ENCODE data around the gene PLCL1.

The PLCL1 gene

DNA sequence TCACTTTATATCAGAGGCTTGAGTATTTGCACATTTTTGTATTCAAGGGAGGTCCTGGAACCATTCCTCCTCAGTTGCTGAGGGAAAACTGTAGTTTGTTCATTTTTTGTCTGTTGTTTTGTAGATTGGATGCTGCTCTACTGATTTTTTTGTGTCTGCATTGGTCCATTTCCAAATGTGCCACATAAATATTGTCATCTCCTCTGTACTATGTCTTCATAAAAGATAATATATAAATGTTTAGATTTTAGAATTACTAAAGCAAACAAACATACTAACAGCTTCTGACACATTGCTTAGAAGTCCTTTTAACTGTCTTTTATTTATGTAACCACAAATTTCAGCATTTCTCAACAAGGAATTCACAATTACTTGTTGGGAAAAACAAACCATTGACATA lies 356.8 kb downstream of the PLCL1 start:
- TF ChIP-seq, protein P1, sequence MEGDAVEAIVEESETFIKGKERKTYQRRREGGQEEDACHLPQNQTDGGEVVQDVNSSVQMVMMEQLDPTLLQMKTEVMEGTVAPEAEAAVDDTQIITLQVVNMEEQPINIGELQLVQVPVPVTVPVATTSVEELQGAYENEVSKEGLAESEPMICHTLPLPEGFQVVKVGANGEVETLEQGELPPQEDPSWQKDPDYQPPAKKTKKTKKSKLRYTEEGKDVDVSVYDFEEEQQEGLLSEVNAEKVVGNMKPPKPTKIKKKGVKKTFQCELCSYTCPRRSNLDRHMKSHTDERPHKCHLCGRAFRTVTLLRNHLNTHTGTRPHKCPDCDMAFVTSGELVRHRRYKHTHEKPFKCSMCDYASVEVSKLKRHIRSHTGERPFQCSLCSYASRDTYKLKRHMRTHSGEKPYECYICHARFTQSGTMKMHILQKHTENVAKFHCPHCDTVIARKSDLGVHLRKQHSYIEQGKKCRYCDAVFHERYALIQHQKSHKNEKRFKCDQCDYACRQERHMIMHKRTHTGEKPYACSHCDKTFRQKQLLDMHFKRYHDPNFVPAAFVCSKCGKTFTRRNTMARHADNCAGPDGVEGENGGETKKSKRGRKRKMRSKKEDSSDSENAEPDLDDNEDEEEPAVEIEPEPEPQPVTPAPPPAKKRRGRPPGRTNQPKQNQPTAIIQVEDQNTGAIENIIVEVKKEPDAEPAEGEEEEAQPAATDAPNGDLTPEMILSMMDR (conservative IDR thresholded peaks at IDR 0.05; ENCODE audit: low read depth, low read length) = no peak
- H3K4me3 ChIP-seq (ENCODE audit: low read depth, low read length) = no peak overlapping the region
- DNase-seq (ENCODE audit: low read depth) = no peak

DNA sequence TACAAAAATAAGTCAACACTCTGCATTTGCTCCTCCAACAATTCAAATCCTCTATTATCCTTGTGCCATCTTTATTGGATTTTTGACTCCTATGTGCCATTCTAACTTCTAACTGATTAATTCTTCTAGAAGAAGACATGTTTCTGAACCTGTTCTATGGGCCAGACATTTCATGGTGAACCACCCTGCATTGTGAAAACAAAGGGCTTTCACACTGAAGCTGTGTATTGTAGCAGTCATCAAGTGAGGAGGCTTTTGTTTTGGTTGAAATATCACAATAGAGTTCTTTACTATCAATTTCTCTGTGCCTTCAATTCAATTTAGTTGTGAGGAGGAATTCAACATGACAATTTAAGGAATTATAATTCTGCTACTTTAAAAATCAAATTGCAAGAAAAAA lies 357.9 kb downstream of the PLCL1 start:
- no peak for DNase-seq (ENCODE audit: low read depth)
- no peak overlapping the region for H3K4me3 ChIP-seq (ENCODE audit: low read depth, low read length)
- TF ChIP-seq, protein P1 (conservative IDR thresholded peaks at IDR 0.05; ENCODE audit: low read depth, low read length) = no peak

DNA sequence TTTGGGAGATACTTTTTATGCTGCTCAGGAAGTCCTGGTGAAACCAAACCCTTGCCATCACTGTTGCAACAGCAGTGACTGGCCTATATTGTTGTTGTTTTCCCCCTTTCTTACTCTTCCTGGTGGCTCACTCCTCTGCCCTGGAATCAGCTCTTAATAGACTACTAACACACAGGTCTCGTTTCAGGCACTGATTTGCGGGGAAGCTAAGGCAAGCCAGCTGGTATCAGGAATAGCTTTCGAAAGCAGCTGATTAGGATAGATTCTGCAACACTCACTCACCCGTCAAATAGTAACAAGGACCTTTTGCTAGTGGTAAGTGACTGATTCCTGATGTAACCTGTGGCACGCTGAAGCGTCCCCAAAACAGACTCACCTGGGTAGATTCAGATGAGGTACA lies 360.4 kb downstream of the PLCL1 start:
- TF ChIP-seq, protein P1 (conservative IDR thresholded peaks at IDR 0.05; ENCODE audit: low read depth, low read length) = no peak
- DNase-seq (ENCODE audit: low read depth) = no peak
- no peak overlapping the region for H3K4me3 ChIP-seq (ENCODE audit: low read depth, low read length)

DNA sequence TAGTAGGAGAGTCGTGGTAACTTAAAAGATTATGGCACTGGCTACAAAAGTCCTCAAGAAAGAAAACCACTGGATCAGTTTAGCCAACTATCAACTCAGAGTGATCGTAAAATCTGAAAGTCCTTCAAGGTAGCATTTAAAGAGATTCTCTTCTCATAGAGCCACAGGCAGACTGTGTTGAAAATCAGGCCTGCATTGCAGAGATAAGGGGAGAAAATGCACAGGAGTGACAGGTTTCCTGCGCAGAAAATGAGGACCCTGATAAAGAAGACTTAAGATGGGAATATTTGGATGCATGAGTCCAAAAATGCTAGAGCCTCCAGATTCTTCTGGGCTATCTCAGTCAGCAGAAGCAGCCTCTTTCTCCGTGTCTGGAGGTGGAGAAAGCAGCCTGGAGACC lies 360.9 kb downstream of the PLCL1 start:
- TF ChIP-seq, protein P1 (conservative IDR thresholded peaks at IDR 0.05; ENCODE audit: low read depth, low read length) = no peak
- H3K4me3 ChIP-seq (ENCODE audit: low read depth, low read length) = no peak overlapping the region
- DNase-seq (ENCODE audit: low read depth) = no peak

DNA sequence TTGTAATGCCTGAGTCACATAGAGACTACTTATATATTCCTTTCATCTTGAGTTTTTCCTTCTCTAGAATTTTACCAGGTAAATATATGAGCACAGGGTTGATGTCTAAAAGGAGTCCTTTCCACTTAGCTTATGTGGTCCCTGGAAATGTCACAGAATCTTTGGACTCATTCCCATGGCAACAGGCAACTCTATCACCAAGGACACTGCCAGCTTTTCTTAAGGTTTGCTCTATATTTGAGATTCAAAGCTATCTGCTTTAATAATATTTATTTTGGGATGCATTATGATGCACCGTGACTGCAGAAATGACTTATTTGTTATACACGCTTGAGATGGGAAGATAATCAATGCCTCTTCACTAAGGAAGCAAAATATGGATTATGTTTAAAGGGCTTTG lies 363.0 kb downstream of the PLCL1 start:
- H3K4me3 ChIP-seq (ENCODE audit: low read depth, low read length) = no peak overlapping the region
- DNase-seq (ENCODE audit: low read depth) = no peak
- TF ChIP-seq, protein P1 (conservative IDR thresholded peaks at IDR 0.05; ENCODE audit: low read depth, low read length) = no peak

DNA sequence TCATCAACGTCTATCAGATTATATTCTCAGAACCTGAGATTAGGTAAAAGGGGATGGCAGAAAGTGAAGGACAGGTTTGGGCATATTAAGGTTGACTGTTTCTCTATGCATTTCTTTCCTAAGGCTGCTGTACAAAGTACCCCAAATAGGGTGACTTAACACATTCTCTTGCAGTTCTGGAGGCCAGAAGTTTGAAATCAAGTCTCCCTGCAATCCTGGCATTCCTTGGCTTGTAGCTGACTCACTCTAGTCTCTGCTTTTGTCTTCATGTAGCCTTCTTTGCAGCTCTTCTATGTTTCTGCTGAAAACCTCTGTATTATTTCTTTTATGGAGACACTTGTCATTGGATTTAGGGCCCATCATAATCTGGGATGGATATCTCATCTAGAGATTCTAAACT lies 364.3 kb downstream of the PLCL1 start:
- TF ChIP-seq, protein P1 (conservative IDR thresholded peaks at IDR 0.05; ENCODE audit: low read depth, low read length) = no peak
- H3K4me3 ChIP-seq (ENCODE audit: low read depth, low read length) = no peak overlapping the region
- DNase-seq (ENCODE audit: low read depth) = no peak

DNA sequence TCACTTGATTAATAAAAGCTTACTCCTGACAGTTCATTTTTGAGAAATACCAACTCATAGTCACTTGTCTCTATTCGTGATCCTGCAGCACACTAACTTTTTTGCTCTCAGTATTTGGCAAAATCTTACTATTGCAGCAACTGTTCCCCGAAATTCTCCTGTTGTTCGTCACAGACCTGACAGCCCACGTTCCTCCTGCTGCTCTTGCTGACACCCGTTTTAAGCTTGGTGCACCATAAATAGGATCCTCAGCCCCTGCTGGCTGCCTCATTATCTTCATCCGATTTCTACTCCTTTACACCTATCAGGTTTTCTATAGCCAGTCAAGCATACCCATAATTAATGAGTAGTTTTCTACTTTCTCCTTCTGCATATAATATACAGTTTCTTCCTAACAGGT lies 368.8 kb downstream of the PLCL1 start:
- no peak for DNase-seq (ENCODE audit: low read depth)
- H3K4me3 ChIP-seq (ENCODE audit: low read depth, low read length) = no peak overlapping the region
- TF ChIP-seq, protein P1 (conservative IDR thresholded peaks at IDR 0.05; ENCODE audit: low read depth, low read length) = no peak
